Right lung (tissue), 10 donors: ENCODE measurements around the gene ANHX. TPM values are rescaled to one million over a fixed set of nuclear protein-coding genes. Genes with fewer than 3 reads are reported as not detected.
"Not testable (repeated sequence)": the region's sequence is repeated elsewhere in the genome, so short reads cannot be mapped to it uniquely, and the experiment has no call there.

Experiments used
- DNase-seq, 2 donors: peaks; one replicate each; pipeline ENCODE4 v3.0.0-alpha.2; 2013
- long read RNA-seq, 8 donors: transcript quantifications; one replicate each; lab custom pipeline, GENCODE V29; 2026
- polyA plus RNA-seq, 5 donors: library from polyadenylated mRNA; unstranded; fragments of 120-200 nt; gene quantifications; one replicate each; pipeline versions ENCODE4 v1.2.1 to v1.2.3, GENCODE V29; 2013; ENCODE audit warnings: inconsistent platforms in 1 of 5, low replicate concordance in 1 of 5; ENCODE audit not compliant: insufficient read length in 5 of 5, insufficient read depth in 1 of 5

ANHX gene
- not detected for polyA plus RNA-seq
- long read RNA-seq, donor 1, result 0 reads
- long read RNA-seq, donor 2, result 0 reads
- long read RNA-seq, donor 3, result 0 reads
- long read RNA-seq, donor 4, result 0 reads
- long read RNA-seq, donor 5, result 0 reads
- long read RNA-seq, donor 6, result 0 reads
- long read RNA-seq, donor 7, result 0 reads
- long read RNA-seq, donor 8, result 0 reads

- DNase-seq, result no peak
Measured at GRCh38 chr12:133235401-133236112, at the start of gene ANHX. Gene ANHX (minus strand): TSS chr12:133235877. CDS start chr12:133234356, 1,521 bp downstream.

GRCh38 chr12:133264668-133265067, 29.0 kb upstream of the ANHX start:
- DNase-seq, result not testable (repeated sequence)

GRCh38 chr12:133264173-133264572, 28.5 kb upstream of the ANHX start:
- no peak for DNase-seq

- DNase-seq, result no peak
Measured at GRCh38 chr12:133256321-133256720, 20.6 kb upstream of the ANHX start.

GRCh38 chr12:133255833-133256232, 20.2 kb upstream of the ANHX start:
- DNase-seq, result not testable (repeated sequence)

- DNase-seq, result no peak
Measured at GRCh38 chr12:133251732-133252131, 16.1 kb upstream of the ANHX start.

- no peak for DNase-seq
Measured at GRCh38 chr12:133236556-133236955, 879 bp upstream of the ANHX start.

- DNase-seq, result no peak
Measured at GRCh38 chr12:133236144-133236543, 467 bp upstream of the ANHX start.

- no peak for DNase-seq
Measured at GRCh38 chr12:133234971-133235370, 706 bp downstream of the ANHX start.

- DNase-seq, result no peak
Measured at GRCh38 chr12:133233993-133234564, 1.6 kb downstream of the ANHX start.

- DNase-seq, result no peak
Measured at GRCh38 chr12:133233006-133233405, 2.7 kb downstream of the ANHX start.

GRCh38 chr12:133231001-133231400, 4.7 kb downstream of the ANHX start:
- DNase-seq, result no peak

GRCh38 chr12:133227281-133227852, 8.3 kb downstream of the ANHX start:
- DNase-seq, result no peak

- no peak for DNase-seq
Measured at GRCh38 chr12:133226690-133227089, 9.0 kb downstream of the ANHX start.

GRCh38 chr12:133225527-133225926, 10.2 kb downstream of the ANHX start:
- no peak for DNase-seq

- no peak for DNase-seq
Measured at GRCh38 chr12:133222211-133222610, 13.5 kb downstream of the ANHX start.

GRCh38 chr12:133221241-133221640, 14.4 kb downstream of the ANHX start:
- no peak for DNase-seq

GRCh38 chr12:133220521-133220920, 15.2 kb downstream of the ANHX start:
- DNase-seq, result no peak

GRCh38 chr12:133217219-133217618, 18.5 kb downstream of the ANHX start:
- DNase-seq, result no peak

GRCh38 chr12:133215724-133216123, 20.0 kb downstream of the ANHX start:
- DNase-seq, result no peak

- no peak for DNase-seq
Measured at GRCh38 chr12:133206390-133206789, 29.3 kb downstream of the ANHX start.

- no peak for DNase-seq
Measured at GRCh38 chr12:133204264-133204603, 31.4 kb downstream of the ANHX start.
